Superior temporal gyrus (tissue), 1 donor: Measurements from ENCODE around the gene APC.

Experiments used
- DNase-seq: peaks from one replicate; pipeline ENCODE4 v3.0.0-alpha.2; 2016; ENCODE audit errors: extremely low spot score

Gene APC

GRCh38 chr5:112737463-112738190, at the start of gene APC:
APC (plus strand) TSS chr5:112737885; CDS start chr5:112754891, 17,006 bp downstream.
- peak; percentile 98 for DNase-seq

GRCh38 chr5:112689155-112689909, 48.4 kb upstream of the APC start:
- no peak for DNase-seq

- DNase-seq, result no peak
These were observed 46.9 kb upstream of the APC start for GRCh38 chr5:112690605-112691338.

- DNase-seq, result no peak
These were observed 46.4 kb upstream of the APC start for GRCh38 chr5:112691339-112691680.

- DNase-seq, result no peak
These were observed 45.9 kb upstream of the APC start for GRCh38 chr5:112691758-112692157.

- no peak for DNase-seq
These were observed 45.2 kb upstream of the APC start for GRCh38 chr5:112692472-112692871.

GRCh38 chr5:112693301-112693700, 44.4 kb upstream of the APC start:
- no peak for DNase-seq

- DNase-seq, result no peak
These were observed 42.6 kb upstream of the APC start for GRCh38 chr5:112694853-112695709.

GRCh38 chr5:112696786-112697185, 40.9 kb upstream of the APC start:
- no peak for DNase-seq

- no peak for DNase-seq
These were observed 40.4 kb upstream of the APC start for GRCh38 chr5:112697322-112697721.

- no peak for DNase-seq
These were observed 39.9 kb upstream of the APC start for GRCh38 chr5:112697833-112698232.

- no peak for DNase-seq
These were observed 33.5 kb upstream of the APC start for GRCh38 chr5:112703866-112704820.

GRCh38 chr5:112706446-112707016, 31.2 kb upstream of the APC start:
- DNase-seq, result no peak

- peak; percentile 99 for DNase-seq
These were observed 30.2 kb upstream of the APC start for GRCh38 chr5:112707187-112708102.

- DNase-seq, result peak; percentile 46
These were observed 29.5 kb upstream of the APC start for GRCh38 chr5:112708103-112708622.

GRCh38 chr5:112709416-112709815, 28.3 kb upstream of the APC start:
- DNase-seq, result no peak

GRCh38 chr5:112710896-112711295, 26.8 kb upstream of the APC start:
- DNase-seq, result no peak

- DNase-seq, result no peak
These were observed 26.2 kb upstream of the APC start for GRCh38 chr5:112711436-112711835.

GRCh38 chr5:112713206-112713605, 24.5 kb upstream of the APC start:
- DNase-seq, result no peak
